ENCODE results near the gene ISG15. TPM values are rescaled to one million over a fixed set of nuclear protein-coding genes. Genes with fewer than 3 reads are reported as not detected.

Gene ISG15
- total and polyA plus RNA-seq, 12 donors = 1.7 to 308 (median 24.3) TPM

GRCh38 chr1:1063261-1063944 lies 50.1 kb downstream of the ISG15 start:
- Histone ChIP-seq H3K4me3 (no peak overlapping the region), H3K27ac (no peak overlapping the region), H3K4me1 (replicated peaks in 1 of 2) (peaks cover 11% of the 10 kb centered on the region in 2 donors), H3K36me3 (replicated peaks in 1 of 2) (no peaks in the 10 kb centered on the region), H3K27me3 (peaks cover 70% of the 10 kb centered on the region), H3K9me3 (replicated peaks in 1 of 3) (no peaks in the 10 kb centered on the region)
- TF ChIP-seq POLR2A (IDR thresholded peaks at IDR 0.05) (no peak), CTCF (IDR thresholded peaks at IDR 0.05) (no peak)
- intact Hi-C loops (cut with DNase I) = loop anchor here (2.0 kb wide), 1 partner anchor 79 kb away; no protein-coding TSS in a partner anchor
- WGBS, 4 donors = 0 to 66% (median 49%) methylated on average over 1 to 24 of the region's 24 CpGs
- no peak for DNase-seq

Small RNA genes within 50 kb of the gene (small RNA-seq; reads per million reads assigned to genes)
- gene AL645608.3 = 0 reads per million in 2 donors

Other genes with a start within 250 kb of the ISG15 start
- gene SAMD11, start 89.6 kb upstream of the ISG15 start, total RNA-seq = 10 to 100 TPM in 7 of 9 donors, 1 to 10 TPM in 2; 1.8 to 30.8 (median 16.6) TPM
- gene SAMD11, start 89.6 kb upstream of the ISG15 start, polyA plus RNA-seq = 10 to 100 TPM in 2 of 3 donors, 1 to 10 TPM in 1; 2.5 to 96.6 (median 32.7) TPM
- gene NOC2L, start 54.2 kb upstream of the ISG15 start, total RNA-seq = 10 to 100 TPM; 22.4 to 58.9 (median 43.6) TPM
- gene NOC2L, start 54.2 kb upstream of the ISG15 start, polyA plus RNA-seq = 10 to 100 TPM; 39.2 to 97.7 (median 64.9) TPM
- gene KLHL17, start 52.9 kb upstream of the ISG15 start, total RNA-seq = 10 to 100 TPM in 1 of 9 donors, 1 to 10 TPM in 8; 1.4 to 15.9 (median 6.1) TPM
- 10 to 100 TPM in 2 of 3 donors, under 1 TPM in 1; 0.73 to 38.8 (median 25.4) TPM for gene KLHL17, start 52.9 kb upstream of the ISG15 start, polyA plus RNA-seq
- 1 to 10 TPM in 3 of 9 donors, under 1 TPM in 3, not detected in 3; 0.30 to 3.8 (median 1.1) TPM for gene PLEKHN1, start 47.0 kb upstream of the ISG15 start, total RNA-seq
- gene PLEKHN1, start 47.0 kb upstream of the ISG15 start, polyA plus RNA-seq = 10 to 100 TPM in 1 of 3 donors, 1 to 10 TPM in 1, under 1 TPM in 1; 0.05 to 10.5 (median 4.2) TPM
- under 1 TPM in 5 of 9 donors, not detected in 4; 0.13 to 0.28 (median 0.14) TPM for gene PERM1, start 31.4 kb upstream of the ISG15 start, total RNA-seq
- gene PERM1, start 31.4 kb upstream of the ISG15 start, polyA plus RNA-seq = under 1 TPM in 2 of 3 donors, not detected in 1; 0.40 to 0.88 TPM
- gene HES4, start 13.4 kb upstream of the ISG15 start, total RNA-seq = 10 to 100 TPM in 1 of 9 donors, 1 to 10 TPM in 8; 3.1 to 14.5 (median 6.3) TPM
- 10 to 100 TPM in 2 of 3 donors, not detected in 1; 27.3 to 29.8 TPM for gene HES4, start 13.4 kb upstream of the ISG15 start, polyA plus RNA-seq
- gene AGRN, start 6.6 kb downstream of the ISG15 start, total RNA-seq = 10 to 100 TPM in 6 of 9 donors, 1 to 10 TPM in 3; 3.4 to 20.5 (median 13.0) TPM
- 10 to 100 TPM in 2 of 3 donors, 1 to 10 TPM in 1; 2.2 to 27.8 (median 10.2) TPM for gene AGRN, start 6.6 kb downstream of the ISG15 start, polyA plus RNA-seq
- not detected for gene RNF223, start 60.8 kb downstream of the ISG15 start, total RNA-seq
- under 1 TPM in 1 of 3 donors, not detected in 2; 0.03 TPM for gene RNF223, start 60.8 kb downstream of the ISG15 start, polyA plus RNA-seq
- 10 to 100 TPM in 5 of 9 donors, 1 to 10 TPM in 4; 5.4 to 17.3 (median 11.0) TPM for gene C1orf159, start 102.6 kb downstream of the ISG15 start, total RNA-seq
- gene C1orf159, start 102.6 kb downstream of the ISG15 start, polyA plus RNA-seq = 10 to 100 TPM in 2 of 3 donors, under 1 TPM in 1; 0.55 to 54.3 (median 25.5) TPM
- not detected for gene TTLL10, start 160.4 kb downstream of the ISG15 start, total RNA-seq
- gene TTLL10, start 160.4 kb downstream of the ISG15 start, polyA plus RNA-seq = under 1 TPM in 2 of 3 donors, not detected in 1; 0.32 to 0.44 TPM
- gene TNFRSF18, start 193.1 kb downstream of the ISG15 start, total RNA-seq = under 1 TPM in 3 of 9 donors, not detected in 6; 0.27 to 0.90 (median 0.39) TPM
- 1 to 10 TPM in 1 of 3 donors, under 1 TPM in 1, not detected in 1; 0.64 to 1.5 TPM for gene TNFRSF18, start 193.1 kb downstream of the ISG15 start, polyA plus RNA-seq
- gene TNFRSF4, start 200.7 kb downstream of the ISG15 start, total RNA-seq = 1 to 10 TPM in 4 of 9 donors, under 1 TPM in 4, not detected in 1; 0.32 to 2.7 (median 0.94) TPM
- 1 to 10 TPM in 2 of 3 donors, not detected in 1; 4.7 to 6.9 TPM for gene TNFRSF4, start 200.7 kb downstream of the ISG15 start, polyA plus RNA-seq
- 100 to 1,000 TPM in 8 of 9 donors, 10 to 100 TPM in 1; 49.4 to 221 (median 165) TPM for gene SDF4, start 218.5 kb downstream of the ISG15 start, total RNA-seq
- gene SDF4, start 218.5 kb downstream of the ISG15 start, polyA plus RNA-seq = 100 to 1,000 TPM; 129 to 131 (median 130) TPM
- gene B3GALT6, start 218.7 kb downstream of the ISG15 start, total RNA-seq = 10 to 100 TPM; 11.7 to 39.4 (median 19.7) TPM
- 10 to 100 TPM in 2 of 3 donors, 1 to 10 TPM in 1; 7.2 to 14.1 (median 10.3) TPM for gene B3GALT6, start 218.7 kb downstream of the ISG15 start, polyA plus RNA-seq
- gene C1QTNF12, start 233.2 kb downstream of the ISG15 start, total RNA-seq = 1 to 10 TPM in 4 of 9 donors, under 1 TPM in 3, not detected in 2; 0.28 to 2.6 (median 1.1) TPM
- gene C1QTNF12, start 233.2 kb downstream of the ISG15 start, polyA plus RNA-seq = 1 to 10 TPM in 2 of 3 donors, not detected in 1; 3.0 to 4.3 TPM